HepG2 (cell line): ENCODE measurements around the gene E2F1. TPM values are rescaled to one million over a fixed set of nuclear protein-coding genes. Genes with fewer than 3 reads are reported as not detected.
A peak's percentile ranks its signal among the peaks of the same experiment; 100 is the strongest.

Source experiments
- CBFB ChIP-seq: sonication (generic); formaldehyde crosslinking; IDR thresholded peaks from 2 replicates; pipeline ENCODE4 v1.4.0; 2020; ENCODE audit warnings: missing genetic modification reagents
- EEA1 ChIP-seq: sonication (generic); formaldehyde crosslinking; IDR thresholded peaks from 2 replicates; pipeline ENCODE4 v1.5.1; 2020; ENCODE audit warnings: mild to moderate bottlenecking, missing genetic modification reagents, borderline replicate concordance
- FOXP1 ChIP-seq, 2 experiments: fragments of 450-650 bp in 1 of 2; IDR thresholded peaks; 2 replicates each; pipeline ENCODE4 v1.6.1; 2017 to 2018; ENCODE audit warnings: antibody characterized with exemption in 1 of 2
- HNRNPL ChIP-seq: fragments of 200-400 bp; formaldehyde crosslinking; IDR thresholded peaks from 2 replicates; pipeline ENCODE4 v1.6.1; 2017; ENCODE audit warnings: mild to moderate bottlenecking, low read depth, low read length
- RBFOX2 ChIP-seq: fragments of 200-400 bp; formaldehyde crosslinking; IDR thresholded peaks from 2 replicates; pipeline ENCODE4 v1.6.1; 2017; ENCODE audit warnings: low read depth, mild to moderate bottlenecking, low read length
- SP1 ChIP-seq, 2 experiments: fragments of 450-650 bp in 1 of 2; sonication (generic) in 1 of 2; formaldehyde crosslinking in 1 of 2; IDR thresholded peaks; 2 replicates each; pipeline versions ENCODE4 v1.4.0 to v1.6.1; 2016 to 2020; ENCODE audit warnings: missing genetic modification reagents in 1 of 2
- TCF12 ChIP-seq, 2 experiments: fragments of 450-650 bp in 1 of 2; sonication (generic) in 1 of 2; formaldehyde crosslinking in 1 of 2; IDR thresholded peaks; 2 replicates each; pipeline versions ENCODE4 v1.6.1 to v1.8.0; 2017 to 2022; ENCODE audit warnings: antibody characterized with exemption in 1 of 2, mild to moderate bottlenecking in 1 of 2, missing genetic modification reagents in 1 of 2, moderate library complexity in 1 of 2
- TMF1 ChIP-seq: sonication (generic); formaldehyde crosslinking; IDR thresholded peaks from 2 replicates; pipeline ENCODE4 v1.8.1; 2022; ENCODE audit warnings: low read depth, missing genetic modification reagents
- ZFX ChIP-seq: sonication (generic); formaldehyde crosslinking; IDR thresholded peaks from 2 replicates; pipeline ENCODE4 v1.4.0; 2020; ENCODE audit warnings: mild to moderate bottlenecking, low read depth, missing genetic modification reagents, moderate library complexity
- ZNF142 ChIP-seq: sonication (generic); formaldehyde crosslinking; IDR thresholded peaks from 2 replicates; pipeline ENCODE4 v1.4.0; 2020; ENCODE audit warnings: missing genetic modification reagents
- ZNF234 ChIP-seq: sonication (generic); formaldehyde crosslinking; conservative IDR thresholded peaks from 2 replicates; pipeline ENCODE4 v1.5.1; 2020; ENCODE audit warnings: mild to moderate bottlenecking, missing genetic modification reagents
- ZNF33A ChIP-seq: sonication (generic); formaldehyde crosslinking; IDR thresholded peaks from 2 replicates; pipeline ENCODE4 v1.5.1; 2020; ENCODE audit warnings: missing genetic modification reagents, mild to moderate bottlenecking, moderate library complexity, borderline replicate concordance
- ZNF557 ChIP-seq: sonication (generic); formaldehyde crosslinking; IDR thresholded peaks from 2 replicates; pipeline ENCODE4 v1.4.0; 2020; ENCODE audit warnings: missing genetic modification reagents
- ZNF670 ChIP-seq: sonication (generic); formaldehyde crosslinking; IDR thresholded peaks from 2 replicates; pipeline ENCODE4 v1.8.0; 2022; ENCODE audit warnings: mild to moderate bottlenecking, missing genetic modification reagents, borderline replicate concordance
- ZNF761 ChIP-seq: sonication (generic); formaldehyde crosslinking; conservative IDR thresholded peaks from 2 replicates; pipeline ENCODE4 v1.4.0; 2020; ENCODE audit warnings: mild to moderate bottlenecking, missing genetic modification reagents
- polyA plus RNA-seq, 8 experiments: library from polyadenylated mRNA; depleted of rRNA in 3 of 8; stranded (reverse) in 7 of 8; unstranded in 1 of 8; fragments of >200 nt; fragmentation: Illumina TruSeq in 4 of 8; extraction: Trizol in 4 of 8; gene quantifications; 2 replicates each; pipeline versions ENCODE4 v1.2.1 to v1.2.3, GENCODE V29; 2011 to 2016; ENCODE audit warnings: low read depth in 4 of 8, missing spikeins in 1 of 8, mixed read lengths in 1 of 8; ENCODE audit not compliant: insufficient read depth in 1 of 8
- total RNA-seq, 5 experiments: library from RNA; depleted of rRNA; stranded (reverse); fragments of >200 nt; fragmentation: Illumina TruSeq; extraction: Trizol; gene quantifications; 2 replicates each; pipeline ENCODE4 v1.2.3, GENCODE V29; 2016; ENCODE audit warnings: low read depth in 1 of 5
- TF ChIP-seq, protein P1 (sequence below): sonication (generic); formaldehyde crosslinking; IDR thresholded peaks from 2 replicates; pipeline ENCODE4 v1.4.0; 2020; ENCODE audit warnings: missing genetic modification reagents

The E2F1 gene
- total and polyA plus RNA-seq, 2 of the 13 experiments (the other 11 are each of a cell fraction or from before 2014, with no cell fraction given) = 25.5 to 39.4 TPM

DNA sequence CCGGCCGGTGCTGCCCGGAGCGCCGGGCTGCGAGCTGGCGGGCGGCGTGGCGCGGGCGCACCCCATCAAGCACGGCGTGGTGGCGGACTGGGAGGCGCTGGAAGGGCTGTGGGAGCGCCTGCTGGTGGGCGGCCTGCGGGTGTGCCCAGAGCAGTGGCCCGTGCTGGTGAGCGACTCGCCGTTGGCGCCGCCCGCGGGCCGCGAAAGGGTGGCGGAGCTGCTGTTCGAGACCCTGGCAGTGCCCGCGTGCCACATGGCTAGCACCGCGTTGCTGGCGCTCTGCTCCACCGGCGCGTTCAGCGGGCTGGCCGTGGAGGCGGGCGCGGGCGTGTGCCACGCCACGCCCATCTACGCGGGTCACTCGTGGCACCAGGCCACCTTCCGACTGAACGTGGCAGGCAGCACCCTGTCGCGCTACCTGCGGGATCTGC, 18.9 kb downstream of the E2F1 start (continued):
- TF ChIP-seq ZNF557 (CRISPR knock-in tag) = no peak
- no peak for TF ChIP-seq ZNF142 (CRISPR knock-in tag)
- TF ChIP-seq HNRNPL = peak; percentile 79; the same call in 1 of the 2 replicates
- no peak for TF ChIP-seq ZNF234
- no peak for TF ChIP-seq ZNF761 (CRISPR knock-in tag)
- peak; percentile 87; the same call in 1 of the 2 replicates for TF ChIP-seq RBFOX2
- TF ChIP-seq ZFX (CRISPR knock-in tag) = no peak
- no peak for TF ChIP-seq ZNF33A (CRISPR knock-in tag)
- TF ChIP-seq ZNF670 (CRISPR knock-in tag) = no peak
- TF ChIP-seq CBFB (CRISPR knock-in tag) = no peak
- TF ChIP-seq EEA1 (CRISPR knock-in tag) = peak; percentile 19; the same call in 1 of the 2 replicates
- no peak for TF ChIP-seq FOXP1 (IDR thresholded peaks at IDR 0.05)
- no peak for TF ChIP-seq FOXP1 (CRISPR knock-in tag; IDR thresholded peaks at IDR 0.05)
- TF ChIP-seq TCF12 (IDR thresholded peaks at IDR 0.05) = no peak
- TF ChIP-seq TCF12 (CRISPR knock-in tag; IDR thresholded peaks at IDR 0.05) = no peak
- 0 out of 2 replicates have a peak, but pooled peaks have one; percentile 34 for TF ChIP-seq TMF1
- TF ChIP-seq, protein P1, sequence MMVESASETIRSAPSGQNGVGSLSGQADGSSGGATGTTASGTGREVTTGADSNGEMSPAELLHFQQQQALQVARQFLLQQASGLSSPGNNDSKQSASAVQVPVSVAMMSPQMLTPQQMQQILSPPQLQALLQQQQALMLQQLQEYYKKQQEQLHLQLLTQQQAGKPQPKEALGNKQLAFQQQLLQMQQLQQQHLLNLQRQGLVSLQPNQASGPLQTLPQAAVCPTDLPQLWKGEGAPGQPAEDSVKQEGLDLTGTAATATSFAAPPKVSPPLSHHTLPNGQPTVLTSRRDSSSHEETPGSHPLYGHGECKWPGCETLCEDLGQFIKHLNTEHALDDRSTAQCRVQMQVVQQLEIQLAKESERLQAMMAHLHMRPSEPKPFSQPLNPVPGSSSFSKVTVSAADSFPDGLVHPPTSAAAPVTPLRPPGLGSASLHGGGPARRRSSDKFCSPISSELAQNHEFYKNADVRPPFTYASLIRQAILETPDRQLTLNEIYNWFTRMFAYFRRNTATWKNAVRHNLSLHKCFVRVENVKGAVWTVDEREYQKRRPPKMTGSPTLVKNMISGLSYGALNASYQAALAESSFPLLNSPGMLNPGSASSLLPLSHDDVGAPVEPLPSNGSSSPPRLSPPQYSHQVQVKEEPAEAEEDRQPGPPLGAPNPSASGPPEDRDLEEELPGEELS = no peak
- TF ChIP-seq SP1 (IDR thresholded peaks at IDR 0.05) = no peak
- no peak for TF ChIP-seq SP1 (CRISPR knock-in tag; IDR thresholded peaks at IDR 0.05)
